ENCODE data around the gene GPR78.

- TF ChIP-seq POLR2A (IDR thresholded peaks at IDR 0.05) (no peak), CTCF (IDR thresholded peaks at IDR 0.05) (no peak)
Observed at GRCh38 chr4:8618421-8618820, 38.2 kb downstream of the GPR78 start.

Data from sigmoid colon (tissue), 3 donors.